ENCODE measurements around the gene TEX264. TPM values are rescaled to one million over a fixed set of nuclear protein-coding genes. Genes with fewer than 3 reads are reported as not detected.

TEX264 gene
- total and polyA plus RNA-seq, 2 experiments from 2014 or later: 10.0 to 13.3 TPM

DNA sequence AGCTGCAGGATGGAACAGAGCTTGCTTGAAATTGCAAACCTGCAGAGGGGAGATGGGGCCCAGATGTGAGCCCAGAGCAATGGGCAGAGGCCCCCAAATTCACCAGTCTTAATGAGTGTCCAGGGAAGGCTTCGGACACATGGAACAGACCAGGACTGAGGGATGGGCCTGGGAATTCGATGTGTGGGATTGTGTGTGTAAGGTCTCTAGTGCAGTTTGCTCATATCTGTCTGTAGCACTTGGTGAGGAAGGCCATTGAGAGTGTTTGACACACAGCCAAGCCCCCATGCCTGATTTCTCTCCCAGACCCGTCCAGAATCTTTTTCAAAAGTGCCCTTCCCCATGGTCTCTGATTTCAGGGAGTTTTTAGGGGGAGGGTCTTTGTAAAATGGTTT is 17.2 kb downstream of the TEX264 start:
- H3K4me1 ChIP-seq (ENCODE audit: insufficient read depth): no peaks in the 10 kb centered on the region; the same call in 1 of the 2 replicates

More for the DNA sequence above, 17.2 kb downstream of the TEX264 start:
- no peaks in the 10 kb centered on the region for H4K20me1 ChIP-seq (replicated peaks; ENCODE audit: insufficient read depth)
- no peaks in the 10 kb centered on the region for H3K79me2 ChIP-seq (replicated peaks; ENCODE audit: insufficient read depth)
- no peaks in the 10 kb centered on the region for H3K9me2 ChIP-seq (ENCODE audit: insufficient read depth)
- DNase-seq (ENCODE audit: low spot score): no peak
- no peaks in the 10 kb centered on the region for H3F3A ChIP-seq (replicated peaks; ENCODE audit: low read depth)
- ATAC-seq: no peak
- TF ChIP-seq ZNF331 (CRISPR knock-in tag; IDR thresholded peaks at IDR 0.05; ENCODE audit: low read depth) (no peak), ZNF114 (CRISPR knock-in tag; IDR thresholded peaks at IDR 0.05) (no peak), EZH2phosphoT487 (IDR thresholded peaks at IDR 0.05; ENCODE audit: unreplicated experiment) (no peak), NANOG (IDR thresholded peaks at IDR 0.05; ENCODE audit: borderline replicate concordance) (no peak), CREB1 (CRISPR knock-in tag; IDR thresholded peaks at IDR 0.05; ENCODE audit: low read depth) (no peak), STAT1 (IDR thresholded peaks at IDR 0.05; ENCODE audit: unreplicated experiment) (no peak), EZH2 (IDR thresholded peaks at IDR 0.05; ENCODE audit: low read depth, unreplicated experiment) (no peak), REST (IDR thresholded peaks at IDR 0.05; ENCODE audit: unreplicated experiment) (no peak), POLR2AphosphoS5 (IDR thresholded peaks at IDR 0.05; ENCODE audit: low read depth) (no peak)
- TF ChIP-seq, protein P1, sequence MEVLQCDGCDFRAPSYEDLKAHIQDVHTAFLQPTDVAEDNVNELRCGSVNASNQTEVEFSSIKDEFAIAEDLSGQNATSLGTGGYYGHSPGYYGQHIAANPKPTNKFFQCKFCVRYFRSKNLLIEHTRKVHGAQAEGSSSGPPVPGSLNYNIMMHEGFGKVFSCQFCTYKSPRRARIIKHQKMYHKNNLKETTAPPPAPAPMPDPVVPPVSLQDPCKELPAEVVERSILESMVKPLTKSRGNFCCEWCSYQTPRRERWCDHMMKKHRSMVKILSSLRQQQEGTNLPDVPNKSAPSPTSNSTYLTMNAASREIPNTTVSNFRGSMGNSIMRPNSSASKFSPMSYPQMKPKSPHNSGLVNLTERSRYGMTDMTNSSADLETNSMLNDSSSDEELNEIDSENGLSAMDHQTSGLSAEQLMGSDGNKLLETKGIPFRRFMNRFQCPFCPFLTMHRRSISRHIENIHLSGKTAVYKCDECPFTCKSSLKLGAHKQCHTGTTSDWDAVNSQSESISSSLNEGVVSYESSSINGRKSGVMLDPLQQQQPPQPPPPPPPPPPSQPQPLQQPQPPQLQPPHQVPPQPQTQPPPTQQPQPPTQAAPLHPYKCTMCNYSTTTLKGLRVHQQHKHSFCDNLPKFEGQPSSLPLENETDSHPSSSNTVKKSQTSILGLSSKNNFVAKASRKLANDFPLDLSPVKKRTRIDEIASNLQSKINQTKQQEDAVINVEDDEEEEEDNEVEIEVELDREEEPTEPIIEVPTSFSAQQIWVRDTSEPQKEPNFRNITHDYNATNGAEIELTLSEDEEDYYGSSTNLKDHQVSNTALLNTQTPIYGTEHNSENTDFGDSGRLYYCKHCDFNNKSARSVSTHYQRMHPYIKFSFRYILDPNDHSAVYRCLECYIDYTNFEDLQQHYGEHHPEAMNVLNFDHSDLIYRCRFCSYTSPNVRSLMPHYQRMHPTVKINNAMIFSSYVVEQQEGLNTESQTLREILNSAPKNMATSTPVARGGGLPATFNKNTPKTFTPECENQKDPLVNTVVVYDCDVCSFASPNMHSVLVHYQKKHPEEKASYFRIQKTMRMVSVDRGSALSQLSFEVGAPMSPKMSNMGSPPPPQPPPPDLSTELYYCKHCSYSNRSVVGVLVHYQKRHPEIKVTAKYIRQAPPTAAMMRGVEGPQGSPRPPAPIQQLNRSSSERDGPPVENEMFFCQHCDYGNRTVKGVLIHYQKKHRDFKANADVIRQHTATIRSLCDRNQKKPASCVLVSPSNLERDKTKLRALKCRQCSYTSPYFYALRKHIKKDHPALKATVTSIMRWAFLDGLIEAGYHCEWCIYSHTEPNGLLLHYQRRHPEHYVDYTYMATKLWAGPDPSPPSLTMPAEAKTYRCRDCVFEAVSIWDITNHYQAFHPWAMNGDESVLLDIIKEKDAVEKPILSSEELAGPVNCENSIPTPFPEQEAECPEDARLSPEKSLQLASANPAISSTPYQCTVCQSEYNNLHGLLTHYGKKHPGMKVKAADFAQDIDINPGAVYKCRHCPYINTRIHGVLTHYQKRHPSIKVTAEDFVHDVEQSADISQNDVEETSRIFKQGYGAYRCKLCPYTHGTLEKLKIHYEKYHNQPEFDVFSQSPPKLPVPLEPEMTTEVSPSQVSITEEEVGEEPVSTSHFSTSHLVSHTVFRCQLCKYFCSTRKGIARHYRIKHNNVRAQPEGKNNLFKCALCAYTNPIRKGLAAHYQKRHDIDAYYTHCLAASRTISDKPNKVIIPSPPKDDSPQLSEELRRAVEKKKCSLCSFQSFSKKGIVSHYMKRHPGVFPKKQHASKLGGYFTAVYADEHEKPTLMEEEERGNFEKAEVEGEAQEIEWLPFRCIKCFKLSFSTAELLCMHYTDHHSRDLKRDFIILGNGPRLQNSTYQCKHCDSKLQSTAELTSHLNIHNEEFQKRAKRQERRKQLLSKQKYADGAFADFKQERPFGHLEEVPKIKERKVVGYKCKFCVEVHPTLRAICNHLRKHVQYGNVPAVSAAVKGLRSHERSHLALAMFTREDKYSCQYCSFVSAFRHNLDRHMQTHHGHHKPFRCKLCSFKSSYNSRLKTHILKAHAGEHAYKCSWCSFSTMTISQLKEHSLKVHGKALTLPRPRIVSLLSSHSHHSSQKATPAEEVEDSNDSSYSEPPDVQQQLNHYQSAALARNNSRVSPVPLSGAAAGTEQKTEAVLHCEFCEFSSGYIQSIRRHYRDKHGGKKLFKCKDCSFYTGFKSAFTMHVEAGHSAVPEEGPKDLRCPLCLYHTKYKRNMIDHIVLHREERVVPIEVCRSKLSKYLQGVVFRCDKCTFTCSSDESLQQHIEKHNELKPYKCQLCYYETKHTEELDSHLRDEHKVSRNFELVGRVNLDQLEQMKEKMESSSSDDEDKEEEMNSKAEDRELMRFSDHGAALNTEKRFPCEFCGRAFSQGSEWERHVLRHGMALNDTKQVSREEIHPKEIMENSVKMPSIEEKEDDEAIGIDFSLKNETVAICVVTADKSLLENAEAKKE (CRISPR knock-in tag; IDR thresholded peaks at IDR 0.05): no peak
- TF ChIP-seq, protein P2, sequence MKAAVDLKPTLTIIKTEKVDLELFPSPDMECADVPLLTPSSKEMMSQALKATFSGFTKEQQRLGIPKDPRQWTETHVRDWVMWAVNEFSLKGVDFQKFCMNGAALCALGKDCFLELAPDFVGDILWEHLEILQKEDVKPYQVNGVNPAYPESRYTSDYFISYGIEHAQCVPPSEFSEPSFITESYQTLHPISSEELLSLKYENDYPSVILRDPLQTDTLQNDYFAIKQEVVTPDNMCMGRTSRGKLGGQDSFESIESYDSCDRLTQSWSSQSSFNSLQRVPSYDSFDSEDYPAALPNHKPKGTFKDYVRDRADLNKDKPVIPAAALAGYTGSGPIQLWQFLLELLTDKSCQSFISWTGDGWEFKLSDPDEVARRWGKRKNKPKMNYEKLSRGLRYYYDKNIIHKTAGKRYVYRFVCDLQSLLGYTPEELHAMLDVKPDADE (IDR thresholded peaks at IDR 0.05): no peak
- TF ChIP-seq, protein P3, sequence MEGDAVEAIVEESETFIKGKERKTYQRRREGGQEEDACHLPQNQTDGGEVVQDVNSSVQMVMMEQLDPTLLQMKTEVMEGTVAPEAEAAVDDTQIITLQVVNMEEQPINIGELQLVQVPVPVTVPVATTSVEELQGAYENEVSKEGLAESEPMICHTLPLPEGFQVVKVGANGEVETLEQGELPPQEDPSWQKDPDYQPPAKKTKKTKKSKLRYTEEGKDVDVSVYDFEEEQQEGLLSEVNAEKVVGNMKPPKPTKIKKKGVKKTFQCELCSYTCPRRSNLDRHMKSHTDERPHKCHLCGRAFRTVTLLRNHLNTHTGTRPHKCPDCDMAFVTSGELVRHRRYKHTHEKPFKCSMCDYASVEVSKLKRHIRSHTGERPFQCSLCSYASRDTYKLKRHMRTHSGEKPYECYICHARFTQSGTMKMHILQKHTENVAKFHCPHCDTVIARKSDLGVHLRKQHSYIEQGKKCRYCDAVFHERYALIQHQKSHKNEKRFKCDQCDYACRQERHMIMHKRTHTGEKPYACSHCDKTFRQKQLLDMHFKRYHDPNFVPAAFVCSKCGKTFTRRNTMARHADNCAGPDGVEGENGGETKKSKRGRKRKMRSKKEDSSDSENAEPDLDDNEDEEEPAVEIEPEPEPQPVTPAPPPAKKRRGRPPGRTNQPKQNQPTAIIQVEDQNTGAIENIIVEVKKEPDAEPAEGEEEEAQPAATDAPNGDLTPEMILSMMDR (conservative IDR thresholded peaks at IDR 0.05; ENCODE audit: low read depth in 2 of 2): no peak
- Mint-ChIP-seq H3K27me3 (ENCODE audit: insufficient read depth, low read depth, poor library complexity) (peaks cover 30% of the 10 kb centered on the region), H3K4me3 (no peak overlapping the region), H3K36me3 (ENCODE audit: low read depth) (peaks cover 7% of the 10 kb centered on the region), H3K27ac (no peak overlapping the region), H3K4me1 (peaks cover 17% of the 10 kb centered on the region), H3K9me3 (no peaks in the 10 kb centered on the region)
- H3K4me3 ChIP-seq: no peak overlapping the region
- H2AFZ ChIP-seq: no peak overlapping the region
- no peak overlapping the region for H3K27ac ChIP-seq (ENCODE audit: low read depth)
- H3K36me3 ChIP-seq (ENCODE audit: insufficient read depth): no peaks in the 10 kb centered on the region
- H3K27me3 ChIP-seq (ENCODE audit: insufficient read depth): no peaks in the 10 kb centered on the region
- no peak overlapping the region for H3K4me2 ChIP-seq

All from GM23338 (cell line).